Inflammatory macrophage treated with lipopolysaccharide for 1 hour (primary cell): Measurements from ENCODE around the gene CR1.
"Not testable (repeated sequence)": the region's sequence is repeated elsewhere in the genome, so short reads cannot be mapped to it uniquely, and the experiment has no call there.

Experiments used
- DNase-seq, 2 donors: peaks; one replicate each; pipeline ENCODE4 v3.0.0-alpha.2; 2020 to 2022

Gene CR1

DNA sequence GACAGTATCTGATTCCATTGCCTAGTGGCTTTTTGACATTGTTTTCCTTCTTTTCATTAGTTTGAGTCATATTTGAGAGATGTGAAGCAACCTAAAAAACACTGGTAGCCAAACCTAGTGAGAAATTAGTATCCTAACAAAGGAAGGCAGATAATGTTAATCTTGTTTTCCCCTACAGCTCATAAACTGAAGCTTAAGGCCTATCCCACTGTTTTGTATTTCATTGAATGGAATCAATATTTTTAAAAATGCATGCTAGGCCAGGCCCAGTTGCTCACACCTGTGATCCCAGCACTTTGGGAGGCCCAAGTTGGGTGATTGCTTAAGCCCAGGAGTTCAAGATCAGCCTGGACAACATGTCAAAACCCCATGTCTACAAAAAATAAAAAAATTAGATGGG, 150.2 kb downstream of the CR1 start:
- no peak for DNase-seq

GRCh38 chr1:207646944-207647579, 151.1 kb downstream of the CR1 start:
- DNase-seq, result no peak

GRCh38 chr1:207647671-207648333, 151.8 kb downstream of the CR1 start:
- DNase-seq, result no peak

- no peak for DNase-seq
Measured at GRCh38 chr1:207648334-207649209, 152.6 kb downstream of the CR1 start.

DNA sequence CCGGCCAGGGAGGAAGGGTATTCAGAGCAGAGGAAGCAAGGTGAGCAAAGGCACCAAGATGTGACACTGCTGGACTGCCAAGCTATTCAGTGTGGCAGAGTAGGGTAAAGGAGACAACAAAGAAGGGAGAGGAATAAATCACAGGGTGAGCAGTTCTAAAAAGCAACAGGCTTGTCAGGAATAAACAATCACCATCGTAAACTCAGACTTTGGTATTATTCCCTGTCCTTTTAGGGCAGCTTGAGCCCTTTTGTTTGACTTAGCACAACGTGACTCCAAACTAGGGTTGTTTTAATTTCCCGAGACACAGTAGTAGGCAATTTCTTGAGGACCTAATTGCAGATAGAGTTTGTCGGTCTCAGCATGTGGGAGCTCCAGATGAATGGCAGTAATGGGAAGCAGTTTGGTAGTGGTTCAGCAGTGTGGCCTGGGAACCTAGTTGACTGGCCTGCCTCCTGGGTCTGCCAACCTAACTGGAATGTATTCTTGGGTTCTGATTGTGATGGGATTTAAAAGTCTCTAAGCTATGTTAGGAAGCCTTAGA, 153.3 kb downstream of the CR1 start:
- DNase-seq, result no peak

DNA sequence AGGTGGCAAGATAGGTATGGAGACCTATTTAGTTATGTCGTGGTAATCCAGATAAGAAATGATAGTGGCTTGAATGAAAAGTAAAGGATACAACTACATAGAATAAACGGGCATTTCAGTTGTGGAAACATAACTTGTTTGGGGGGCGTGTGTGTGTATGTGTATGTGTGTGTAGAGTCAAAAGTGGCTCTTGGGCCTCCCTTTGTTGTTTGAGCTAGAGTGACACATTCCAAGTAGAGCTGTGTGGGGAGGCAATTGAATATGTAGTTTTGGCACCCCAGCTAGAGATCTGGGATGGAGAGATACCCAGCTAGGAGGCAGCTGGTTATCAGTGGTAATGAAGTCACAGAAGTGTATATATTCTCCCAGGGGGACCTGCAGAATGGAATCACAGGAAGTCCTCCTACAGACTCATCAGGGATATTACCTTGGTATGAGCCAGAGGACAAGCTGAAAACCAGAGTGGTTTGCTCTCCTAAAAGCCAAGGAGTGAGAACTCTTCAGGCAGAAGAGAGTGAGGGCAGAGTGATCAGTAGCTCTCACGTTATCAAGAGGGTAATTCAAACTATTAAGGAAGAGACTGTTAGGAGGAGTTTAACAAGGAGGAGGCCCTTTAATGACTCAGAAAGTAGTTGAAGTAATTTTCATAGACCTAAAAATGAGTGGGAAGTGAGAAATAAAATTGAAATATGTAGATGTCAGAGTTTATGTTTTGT, 154.1 kb downstream of the CR1 start:
- DNase-seq, result no peak

GRCh38 chr1:207651583-207651982, 155.6 kb downstream of the CR1 start:
- no peak for DNase-seq

DNA sequence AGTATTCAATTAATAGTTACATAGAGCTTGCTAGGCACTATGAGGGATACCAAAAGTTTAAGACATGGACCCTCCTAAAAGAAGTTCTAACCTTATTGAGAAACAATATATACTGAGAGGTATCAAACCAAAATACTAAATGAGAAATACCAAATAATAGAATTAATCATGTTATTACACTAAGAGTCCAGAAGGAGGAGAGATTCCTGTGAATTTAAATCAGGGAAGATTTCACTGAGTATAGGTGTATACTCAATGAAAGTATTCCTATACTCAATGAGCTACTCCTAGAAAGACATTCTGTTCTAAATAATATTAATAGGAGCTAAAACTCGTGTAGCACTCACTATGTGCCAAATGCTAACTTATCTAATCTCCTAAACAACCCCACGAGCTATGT, 158.4 kb downstream of the CR1 start:
- no peak for DNase-seq

- DNase-seq, result no peak
Measured at GRCh38 chr1:207658408-207658807, 162.5 kb downstream of the CR1 start.

- no peak for DNase-seq
Measured at GRCh38 chr1:207658904-207659485, 163.0 kb downstream of the CR1 start.

DNA sequence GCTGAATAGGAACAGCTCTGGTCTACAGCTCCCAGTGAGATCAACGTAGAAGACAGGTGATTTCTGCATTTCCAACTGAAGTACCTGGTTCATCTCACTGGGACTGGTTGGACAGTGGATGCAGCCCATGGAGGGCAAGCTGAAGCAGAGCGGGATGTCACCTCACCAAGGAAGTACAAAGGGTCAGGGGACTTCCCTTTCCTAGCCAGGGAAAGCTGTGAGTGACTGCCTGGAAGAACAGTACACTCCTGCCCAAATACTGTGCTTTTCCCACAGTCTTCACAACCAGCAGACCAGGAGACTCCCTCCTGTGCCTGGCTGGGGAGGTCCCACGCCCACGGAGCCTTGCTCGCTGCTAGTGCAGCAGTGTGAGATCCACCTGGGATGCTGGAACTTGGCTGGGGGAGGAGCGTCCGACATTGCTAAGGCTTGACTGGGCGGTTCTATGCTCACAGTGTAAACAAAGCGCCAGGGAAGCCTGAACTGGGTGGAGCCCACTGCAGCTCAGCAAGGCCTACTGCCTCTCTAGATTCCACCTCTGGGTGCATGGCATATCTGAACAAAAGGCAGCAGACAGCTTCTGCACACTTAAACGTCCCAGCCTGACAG, 163.7 kb downstream of the CR1 start:
- DNase-seq, result no peak

DNA sequence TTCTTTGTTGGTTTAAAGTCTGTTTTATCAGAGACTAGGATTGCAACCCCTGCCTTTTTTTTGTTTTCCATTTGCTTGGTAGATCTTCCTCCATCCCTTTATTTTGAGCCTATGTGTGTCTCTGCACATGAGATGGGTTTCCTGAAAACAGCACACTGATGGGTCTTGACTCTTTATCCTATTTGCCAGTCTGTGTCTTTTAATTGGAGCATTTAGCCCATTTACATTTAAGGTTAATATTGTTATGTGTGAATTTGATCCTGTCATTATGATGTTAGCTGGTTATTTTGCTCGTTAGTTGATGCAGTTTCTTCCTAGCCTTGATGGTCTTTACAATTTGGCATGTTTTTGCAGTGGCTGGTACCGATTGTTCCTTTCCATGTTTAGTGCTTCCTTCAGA, 165.5 kb downstream of the CR1 start:
- DNase-seq, result not testable (repeated sequence)

GRCh38 chr1:207666342-207666741, 170.4 kb downstream of the CR1 start:
- no peak for DNase-seq

DNA sequence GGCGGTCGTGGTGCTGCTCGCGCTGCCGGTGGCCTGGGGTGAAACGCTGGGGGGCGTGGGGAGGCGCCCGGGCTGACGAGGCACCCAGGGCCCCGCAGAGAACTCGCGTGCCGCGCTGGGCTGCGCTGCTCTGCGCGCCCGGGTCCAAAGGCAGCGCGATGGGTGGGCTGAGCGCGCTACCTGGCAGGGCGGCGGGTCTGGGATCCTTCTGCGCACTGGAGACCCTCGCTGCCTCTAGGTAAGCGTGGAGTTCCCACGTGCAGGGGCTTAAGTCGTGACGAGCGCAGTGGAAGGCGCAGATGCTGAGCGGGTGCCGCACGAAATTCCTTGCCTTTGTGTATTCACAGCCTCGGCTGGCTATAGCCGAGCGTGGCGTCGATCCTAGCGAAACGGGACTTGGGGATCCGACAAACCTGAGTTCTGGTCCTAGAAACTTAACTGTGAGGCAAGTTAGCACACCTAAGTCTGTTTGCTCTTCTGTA, 173.6 kb downstream of the CR1 start:
- no peak for DNase-seq

GRCh38 chr1:207670192-207670591, 174.2 kb downstream of the CR1 start:
- DNase-seq, result no peak

- peak in 1 of 2 donors; percentile 9 for DNase-seq
Measured at GRCh38 chr1:207670997-207671396, 175.0 kb downstream of the CR1 start.

- peak; percentile 11 to 16 for DNase-seq
Measured at GRCh38 chr1:207672522-207673130, 176.7 kb downstream of the CR1 start.

GRCh38 chr1:207673399-207673798, 177.4 kb downstream of the CR1 start:
- DNase-seq, result no peak

DNA sequence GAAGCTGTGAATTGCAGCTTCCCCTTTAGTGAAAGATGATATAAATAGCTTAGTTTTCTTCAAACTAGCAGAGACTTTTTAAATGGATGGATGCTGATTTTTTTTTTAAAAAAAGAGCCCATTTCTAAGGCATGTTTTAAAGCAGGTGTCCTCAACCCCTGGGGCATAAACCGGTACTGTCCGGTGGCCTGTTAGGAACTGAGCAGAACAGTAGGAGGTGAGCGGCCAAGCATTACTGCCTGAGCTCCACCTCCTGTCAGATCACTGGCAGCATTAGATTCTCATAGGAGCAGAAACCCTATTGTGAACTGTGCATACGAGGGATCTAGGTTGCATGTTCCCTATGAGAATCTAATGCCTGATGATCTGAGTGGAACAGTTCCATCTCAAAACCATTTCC, 180.2 kb downstream of the CR1 start:
- DNase-seq, result no peak

GRCh38 chr1:207680590-207681388, 184.8 kb downstream of the CR1 start:
- not testable (repeated sequence) for DNase-seq
